ENCODE measurements around the gene GNAQ. TPM values are rescaled to one million over a fixed set of nuclear protein-coding genes. Genes with fewer than 3 reads are reported as not detected.

GNAQ gene
- total RNA-seq, 1 donor from 2014 or later = 172 TPM

GRCh38 chr9:78005231-78006002, 26.2 kb downstream of the GNAQ start:
- DNase-seq (ENCODE audit: low spot score in 2 of 2) = no peak
- FAIRE-seq = no peak

GRCh38 chr9:78004478-78005229, 27.0 kb downstream of the GNAQ start:
- FAIRE-seq (no peak), DNase-seq (ENCODE audit: low spot score in 2 of 2) (no peak)

GRCh38 chr9:78003730-78004129, 27.9 kb downstream of the GNAQ start:
- no peak for DNase-seq (ENCODE audit: low spot score in 2 of 2)
- FAIRE-seq = no peak

GRCh38 chr9:78001946-78002731, 29.5 kb downstream of the GNAQ start:
- FAIRE-seq (no peak), DNase-seq (ENCODE audit: low spot score in 2 of 2) (no peak)

- FAIRE-seq (no peak), DNase-seq (ENCODE audit: low spot score in 2 of 2) (no peak)
These were observed 31.4 kb downstream of the GNAQ start for GRCh38 chr9:78000221-78000620.

GRCh38 chr9:77999231-77999631, 32.4 kb downstream of the GNAQ start:
- DNase-seq (ENCODE audit: low spot score in 2 of 2) (no peak), FAIRE-seq (no peak)

- DNase-seq (ENCODE audit: low spot score in 2 of 2) (no peak), FAIRE-seq (no peak)
These were observed 33.9 kb downstream of the GNAQ start for GRCh38 chr9:77997611-77998284.

- FAIRE-seq = no peak
- DNase-seq (ENCODE audit: low spot score in 2 of 2) = no peak
These were observed 34.9 kb downstream of the GNAQ start for GRCh38 chr9:77996696-77997095.

GRCh38 chr9:77991191-77991590, 40.4 kb downstream of the GNAQ start:
- no peak for FAIRE-seq

GRCh38 chr9:77989909-77990308, 41.7 kb downstream of the GNAQ start:
- DNase-seq (ENCODE audit: low spot score in 2 of 2) (no peak), FAIRE-seq (no peak)

More at GRCh38 chr9:77991191-77991590, 40.4 kb downstream of the GNAQ start:
- DNase-seq (ENCODE audit: low spot score in 2 of 2) = no peak

GRCh38 chr9:77989458-77989857, 42.2 kb downstream of the GNAQ start:
- DNase-seq (ENCODE audit: low spot score in 2 of 2) = no peak
- FAIRE-seq = no peak

GRCh38 chr9:77988630-77989029, 43.0 kb downstream of the GNAQ start:
- no peak for FAIRE-seq
- DNase-seq (ENCODE audit: low spot score in 2 of 2) = no peak

GRCh38 chr9:77987880-77988525, 43.6 kb downstream of the GNAQ start:
- DNase-seq (ENCODE audit: low spot score in 2 of 2) = no peak
- FAIRE-seq = no peak

- no peak for FAIRE-seq
- no peak for DNase-seq (ENCODE audit: low spot score in 2 of 2)
These were observed 44.4 kb downstream of the GNAQ start for GRCh38 chr9:77987081-77987656.

GRCh38 chr9:77985996-77986395, 45.6 kb downstream of the GNAQ start:
- no peak for FAIRE-seq
- DNase-seq (ENCODE audit: low spot score in 2 of 2) = no peak

- DNase-seq (ENCODE audit: low spot score in 2 of 2) (no peak), FAIRE-seq (no peak)
These were observed 48.3 kb downstream of the GNAQ start for GRCh38 chr9:77983320-77983662.

- no peak for DNase-seq (ENCODE audit: low spot score in 2 of 2)
- FAIRE-seq = no peak
These were observed 48.9 kb downstream of the GNAQ start for GRCh38 chr9:77982581-77983319.

- FAIRE-seq (no peak), DNase-seq (ENCODE audit: low spot score in 2 of 2) (no peak)
These were observed 49.7 kb downstream of the GNAQ start for GRCh38 chr9:77981907-77982306.

- DNase-seq (ENCODE audit: low spot score in 2 of 2) = no peak
- no peak for FAIRE-seq
These were observed 50.3 kb downstream of the GNAQ start for GRCh38 chr9:77981332-77981731.
